Breast epithelium (tissue), 3 donors: Measurements from ENCODE around the gene TAS2R46.

Experiments
- POLR2A ChIP-seq: fragments of 450-650 bp; IDR thresholded peaks from one replicate; pipeline ENCODE4 v1.6.1; 2016; ENCODE audit warnings: antibody characterized with exemption, mild to moderate bottlenecking, moderate library complexity
- POLR2AphosphoS5 ChIP-seq, 3 donors: sonication (generic); formaldehyde crosslinking; IDR thresholded peaks; one replicate each; pipeline ENCODE4 v1.6.1; 2017; ENCODE audit warnings: antibody characterized with exemption in 3 of 3
- TF ChIP-seq, protein P1 (sequence below), 3 donors: fragments of 450-650 bp; IDR thresholded peaks; one replicate each; pipeline ENCODE4 v1.5.1; 2016 to 2017; ENCODE audit warnings: antibody characterized with exemption in 3 of 3, mild to moderate bottlenecking in 3 of 3, moderate library complexity in 3 of 3

- TF ChIP-seq, protein P1, sequence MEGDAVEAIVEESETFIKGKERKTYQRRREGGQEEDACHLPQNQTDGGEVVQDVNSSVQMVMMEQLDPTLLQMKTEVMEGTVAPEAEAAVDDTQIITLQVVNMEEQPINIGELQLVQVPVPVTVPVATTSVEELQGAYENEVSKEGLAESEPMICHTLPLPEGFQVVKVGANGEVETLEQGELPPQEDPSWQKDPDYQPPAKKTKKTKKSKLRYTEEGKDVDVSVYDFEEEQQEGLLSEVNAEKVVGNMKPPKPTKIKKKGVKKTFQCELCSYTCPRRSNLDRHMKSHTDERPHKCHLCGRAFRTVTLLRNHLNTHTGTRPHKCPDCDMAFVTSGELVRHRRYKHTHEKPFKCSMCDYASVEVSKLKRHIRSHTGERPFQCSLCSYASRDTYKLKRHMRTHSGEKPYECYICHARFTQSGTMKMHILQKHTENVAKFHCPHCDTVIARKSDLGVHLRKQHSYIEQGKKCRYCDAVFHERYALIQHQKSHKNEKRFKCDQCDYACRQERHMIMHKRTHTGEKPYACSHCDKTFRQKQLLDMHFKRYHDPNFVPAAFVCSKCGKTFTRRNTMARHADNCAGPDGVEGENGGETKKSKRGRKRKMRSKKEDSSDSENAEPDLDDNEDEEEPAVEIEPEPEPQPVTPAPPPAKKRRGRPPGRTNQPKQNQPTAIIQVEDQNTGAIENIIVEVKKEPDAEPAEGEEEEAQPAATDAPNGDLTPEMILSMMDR (IDR thresholded peaks at IDR 0.05) = no peak
- no peak for TF ChIP-seq POLR2A
- TF ChIP-seq POLR2AphosphoS5 (IDR thresholded peaks at IDR 0.05) = no peak
Observed at GRCh38 chr12:11031307-11031706, 30.8 kb downstream of the TAS2R46 start, which contains the start of gene TAS2R31.
